ENCODE measurements around the gene MAN2A2. TPM values are rescaled to one million over a fixed set of nuclear protein-coding genes. Genes with fewer than 3 reads are reported as not detected.

MAN2A2 gene
- total and polyA plus RNA-seq, 2 experiments from 2014 or later, result 11.2 to 32.7 TPM

DNA sequence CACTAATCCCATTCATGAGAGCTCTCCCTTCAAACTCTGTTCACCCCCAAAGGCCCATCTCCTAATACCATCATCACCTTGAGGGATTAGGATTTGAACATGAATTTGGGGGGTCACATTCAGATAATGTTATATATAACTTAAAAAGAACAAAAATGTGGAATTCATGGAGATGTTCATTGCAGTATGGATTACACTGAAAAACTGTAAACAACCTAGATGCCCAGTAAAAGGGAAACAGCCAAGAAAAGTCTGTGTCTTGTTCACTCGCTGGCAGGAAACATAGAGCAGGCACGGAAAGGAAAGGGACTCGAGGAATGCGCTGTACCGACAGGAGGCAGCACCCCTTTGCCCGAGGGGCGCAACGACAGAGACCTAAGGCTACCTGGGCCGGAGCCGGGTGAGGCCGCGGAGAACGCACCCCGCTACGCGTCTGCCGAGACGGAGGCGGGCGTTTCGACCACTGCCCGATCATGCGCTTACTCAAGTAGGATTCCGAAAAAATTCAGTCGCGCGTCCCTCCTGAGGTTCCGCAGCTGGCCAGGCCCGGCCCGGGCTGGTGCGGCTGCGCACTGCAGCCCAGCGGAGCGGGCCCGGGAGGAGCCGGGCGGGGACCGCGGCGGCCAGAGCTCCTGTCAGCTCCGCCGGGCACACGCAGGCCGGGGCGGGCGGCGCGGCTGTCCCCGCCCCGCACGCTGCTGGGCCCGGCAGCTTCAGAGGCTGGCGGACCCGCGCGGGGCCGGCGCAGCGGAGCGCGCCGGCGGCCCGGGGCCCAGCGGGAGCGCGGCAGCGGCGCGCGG lies 862 bp upstream of the MAN2A2 start:
- peaks cover 13% of the 10 kb centered on the region for H3K4me1 ChIP-seq (ENCODE audit: insufficient read depth)
- TF ChIP-seq CTCF (IDR thresholded peaks at IDR 0.05; ENCODE audit: poor library complexity) (peak; percentile 69), EZH2phosphoT487 (IDR thresholded peaks at IDR 0.05; ENCODE audit: low read depth, severe bottlenecking, unreplicated experiment) (no peak)
- H3K27me3 ChIP-seq, result no peaks in the 10 kb centered on the region
- under 1% methylated on average over 40 of the region's 71 CpGs for WGBS (ENCODE audit: low lambda C conversion rate, missing lambda C conversion rate)
- H3K4me3 ChIP-seq, result peak overlapping the region; percentile 50
- no peaks in the 10 kb centered on the region for H3K9me2 ChIP-seq (replicated peaks; ENCODE audit: insufficient read depth)
- peak overlapping the region; percentile 72 for H2AFZ ChIP-seq
- H4K20me1 ChIP-seq (ENCODE audit: insufficient read depth, poor library complexity, severe bottlenecking), result no peaks in the 10 kb centered on the region
- DNase-seq (ENCODE audit: low spot score), result peak; percentile 92
- no peaks in the 10 kb centered on the region for H3K36me3 ChIP-seq (replicated peaks; ENCODE audit: insufficient read depth, low read depth)
- H3K4me2 ChIP-seq, result peak overlapping the region; percentile 84
- H3K9me3 ChIP-seq (ENCODE audit: low read depth), result no peaks in the 10 kb centered on the region
- H3K27ac ChIP-seq, result peak overlapping the region; percentile 95
- peaks cover 3% of the 10 kb centered on the region for H3K79me2 ChIP-seq

GRCh38 chr15:90903733-90904536 lies 833 bp downstream of the MAN2A2 start:
- TF ChIP-seq EZH2phosphoT487 (IDR thresholded peaks at IDR 0.05; ENCODE audit: low read depth, severe bottlenecking, unreplicated experiment) (no peak), CTCF (IDR thresholded peaks at IDR 0.05; ENCODE audit: poor library complexity) (no peak), EZH2 (IDR thresholded peaks at IDR 0.05; ENCODE audit: borderline replicate concordance) (no peak)
- H3K9me2 ChIP-seq (replicated peaks; ENCODE audit: insufficient read depth), result no peaks in the 10 kb centered on the region
- no peaks in the 10 kb centered on the region for H3K9me3 ChIP-seq (ENCODE audit: low read depth)
- WGBS (ENCODE audit: low lambda C conversion rate, missing lambda C conversion rate), result 37% methylated on average over 18 of the region's 18 CpGs
- peak overlapping the region; percentile 75 for H3K27ac ChIP-seq
- H2AFZ ChIP-seq, result peak overlapping the region; percentile 89
- no peaks in the 10 kb centered on the region for H3K27me3 ChIP-seq
- H4K20me1 ChIP-seq (ENCODE audit: insufficient read depth, poor library complexity, severe bottlenecking), result no peaks in the 10 kb centered on the region
- peaks cover 3% of the 10 kb centered on the region for H3K79me2 ChIP-seq
- H3K36me3 ChIP-seq (replicated peaks; ENCODE audit: insufficient read depth, low read depth), result no peaks in the 10 kb centered on the region
- peak; percentile 54 for DNase-seq (ENCODE audit: low spot score)
- peak overlapping the region; percentile 51 for H3K4me3 ChIP-seq
- peak overlapping the region; percentile 93 for H3K4me2 ChIP-seq
- peaks cover 13% of the 10 kb centered on the region for H3K4me1 ChIP-seq (ENCODE audit: insufficient read depth)

DNA sequence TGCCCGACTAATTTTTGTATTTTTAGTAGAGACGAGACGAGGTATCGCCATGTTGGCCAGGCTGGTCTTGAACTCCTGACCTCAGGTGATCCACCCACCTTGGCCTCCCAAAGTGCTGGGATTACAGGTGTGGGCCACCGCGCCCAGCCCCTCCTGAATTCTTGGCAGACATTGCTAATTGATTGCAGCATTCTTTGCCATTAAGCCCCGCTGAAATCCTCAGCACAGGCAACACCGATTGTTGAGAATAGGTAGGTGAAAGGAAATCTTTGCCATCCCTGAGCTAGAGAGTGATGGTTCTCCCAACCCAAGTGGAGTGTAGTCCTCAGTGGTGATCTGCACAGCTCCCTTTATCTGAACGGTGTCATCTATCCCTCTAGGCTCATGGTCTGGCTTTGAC lies 1.6 kb downstream of the MAN2A2 start:
- Histone ChIP-seq H3K27ac (no peak overlapping the region), H3K79me2 (peaks cover 3% of the 10 kb centered on the region), H3K4me3 (no peak overlapping the region), H3K9me3 (ENCODE audit: low read depth) (no peaks in the 10 kb centered on the region), H2AFZ (no peak overlapping the region), H3K4me1 (ENCODE audit: insufficient read depth) (peaks cover 13% of the 10 kb centered on the region), H3K27me3 (no peaks in the 10 kb centered on the region), H3K9me2 (replicated peaks; ENCODE audit: insufficient read depth) (no peaks in the 10 kb centered on the region), H3K4me2 (no peak overlapping the region), H4K20me1 (ENCODE audit: insufficient read depth, poor library complexity, severe bottlenecking) (no peaks in the 10 kb centered on the region), H3K36me3 (replicated peaks; ENCODE audit: insufficient read depth, low read depth) (no peaks in the 10 kb centered on the region)
- over 99% methylated on average over 9 of the region's 9 CpGs for WGBS (ENCODE audit: low lambda C conversion rate, missing lambda C conversion rate)
- no peak for TF ChIP-seq EZH2 (IDR thresholded peaks at IDR 0.05; ENCODE audit: borderline replicate concordance)
- no peak for TF ChIP-seq CTCF (IDR thresholded peaks at IDR 0.05; ENCODE audit: poor library complexity)
- TF ChIP-seq EZH2phosphoT487 (IDR thresholded peaks at IDR 0.05; ENCODE audit: low read depth, severe bottlenecking, unreplicated experiment), result no peak
- DNase-seq (ENCODE audit: low spot score), result no peak

Data from hepatocyte (in vitro differentiated cells).